ENCODE measurements around the gene CYP2E1.
"Not testable (repeated sequence)": the region's sequence is repeated elsewhere in the genome, so short reads cannot be mapped to it uniquely, and the experiment has no call there.

Gene CYP2E1

DNA sequence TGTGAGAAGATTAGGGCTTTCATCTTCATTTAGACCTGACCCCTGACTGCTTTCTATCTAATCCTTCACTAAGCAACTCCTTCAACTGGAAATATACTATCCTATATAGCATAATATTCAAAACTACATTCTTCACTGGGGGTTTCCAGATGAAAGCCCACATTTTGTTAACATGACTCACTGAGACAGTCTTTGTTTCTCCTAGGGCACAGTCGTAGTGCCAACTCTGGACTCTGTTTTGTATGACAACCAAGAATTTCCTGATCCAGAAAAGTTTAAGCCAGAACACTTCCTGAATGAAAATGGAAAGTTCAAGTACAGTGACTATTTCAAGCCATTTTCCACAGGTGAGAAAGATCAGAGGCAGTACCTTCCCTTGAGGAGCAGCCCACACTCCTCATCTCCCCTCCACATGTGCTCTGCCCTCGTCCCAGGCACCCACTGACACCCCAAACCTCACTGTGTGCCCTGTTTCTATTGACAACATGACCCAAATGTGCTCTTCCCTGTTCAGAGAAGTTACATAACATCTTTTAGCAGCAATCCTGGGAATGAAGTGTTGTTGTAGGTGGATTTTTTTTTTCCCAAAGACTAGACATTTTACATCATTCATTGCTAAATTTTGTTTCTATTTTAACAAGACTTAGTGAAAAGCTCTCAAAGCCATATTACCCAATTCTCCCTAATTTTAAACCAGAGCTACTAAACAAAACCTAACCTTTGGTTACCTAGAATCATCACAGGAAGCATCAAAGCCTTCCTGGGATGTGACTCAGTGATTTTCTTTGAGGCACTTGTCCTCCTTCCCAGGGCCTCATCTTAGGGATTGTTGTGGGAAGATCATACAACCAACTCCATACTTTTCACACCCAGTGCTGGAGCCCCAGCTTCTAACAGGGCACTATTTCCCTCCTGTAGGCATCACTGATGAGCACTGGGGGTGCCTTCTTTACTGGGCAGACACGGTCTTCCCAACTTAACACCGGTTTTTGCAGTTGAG is 10.7 kb downstream of the CYP2E1 start:
- H3K4me3 ChIP-seq (ENCODE audit: low read depth, low read length) = no peak overlapping the region
- TF ChIP-seq, protein P1, sequence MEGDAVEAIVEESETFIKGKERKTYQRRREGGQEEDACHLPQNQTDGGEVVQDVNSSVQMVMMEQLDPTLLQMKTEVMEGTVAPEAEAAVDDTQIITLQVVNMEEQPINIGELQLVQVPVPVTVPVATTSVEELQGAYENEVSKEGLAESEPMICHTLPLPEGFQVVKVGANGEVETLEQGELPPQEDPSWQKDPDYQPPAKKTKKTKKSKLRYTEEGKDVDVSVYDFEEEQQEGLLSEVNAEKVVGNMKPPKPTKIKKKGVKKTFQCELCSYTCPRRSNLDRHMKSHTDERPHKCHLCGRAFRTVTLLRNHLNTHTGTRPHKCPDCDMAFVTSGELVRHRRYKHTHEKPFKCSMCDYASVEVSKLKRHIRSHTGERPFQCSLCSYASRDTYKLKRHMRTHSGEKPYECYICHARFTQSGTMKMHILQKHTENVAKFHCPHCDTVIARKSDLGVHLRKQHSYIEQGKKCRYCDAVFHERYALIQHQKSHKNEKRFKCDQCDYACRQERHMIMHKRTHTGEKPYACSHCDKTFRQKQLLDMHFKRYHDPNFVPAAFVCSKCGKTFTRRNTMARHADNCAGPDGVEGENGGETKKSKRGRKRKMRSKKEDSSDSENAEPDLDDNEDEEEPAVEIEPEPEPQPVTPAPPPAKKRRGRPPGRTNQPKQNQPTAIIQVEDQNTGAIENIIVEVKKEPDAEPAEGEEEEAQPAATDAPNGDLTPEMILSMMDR (IDR thresholded peaks at IDR 0.05; ENCODE audit: insufficient read depth, low read depth, low read length, missing control alignments) = no peak
- no peak for DNase-seq (ENCODE audit: low read depth)

DNA sequence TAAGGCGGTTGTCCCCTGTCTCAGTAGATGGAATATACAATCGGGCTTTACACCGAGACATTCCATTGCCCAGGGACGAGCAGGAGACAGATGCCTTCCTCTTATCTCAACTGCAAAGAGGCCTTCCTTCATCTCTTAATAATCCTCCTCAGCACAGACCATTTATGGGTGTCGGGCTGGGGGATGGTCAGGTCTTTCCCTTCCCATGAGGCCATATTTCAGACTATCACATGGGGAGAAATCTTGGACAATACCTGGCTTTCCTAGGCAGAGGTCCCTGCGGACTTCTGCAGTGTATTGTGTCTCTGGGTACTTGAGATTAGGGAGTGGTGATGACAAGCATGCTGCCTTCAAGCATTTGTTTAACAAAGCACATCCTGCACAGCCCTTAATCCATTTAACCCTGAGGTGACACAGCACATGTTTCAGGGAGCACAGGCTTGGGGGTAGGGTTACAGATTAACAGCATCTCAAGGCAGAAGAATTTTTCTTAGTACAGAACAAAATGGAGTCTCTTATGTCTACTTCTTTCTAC is 14.3 kb downstream of the CYP2E1 start:
- not testable (repeated sequence) for DNase-seq (ENCODE audit: low read depth); H3K4me3 ChIP-seq (ENCODE audit: low read depth, low read length)

DNA sequence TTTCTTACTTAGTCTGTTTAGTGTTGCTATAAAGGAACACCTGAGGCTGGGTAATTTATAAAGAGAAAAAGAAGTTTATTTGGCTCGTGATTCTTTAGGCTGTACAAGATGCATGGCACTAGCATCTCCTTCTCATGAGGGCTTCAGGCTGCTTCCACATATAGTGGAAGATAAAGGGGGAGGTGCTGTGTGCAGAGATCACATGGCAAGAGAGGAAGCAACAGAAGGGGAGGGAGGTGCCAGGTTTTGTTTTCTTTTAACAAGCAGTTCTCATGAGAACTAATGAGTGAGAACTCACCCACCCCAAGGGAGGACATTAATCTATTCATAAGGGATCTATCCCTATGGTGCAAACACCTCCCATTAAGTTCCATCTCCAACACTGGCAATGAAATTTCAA is 17.3 kb downstream of the CYP2E1 start:
- no peak for DNase-seq (ENCODE audit: low read depth)
- TF ChIP-seq, protein P1 (IDR thresholded peaks at IDR 0.05; ENCODE audit: insufficient read depth, low read depth, low read length, missing control alignments) = no peak
- no peak overlapping the region for H3K4me3 ChIP-seq (ENCODE audit: low read depth, low read length)

GRCh38 chr10:133554600-133554999 is 27.4 kb downstream of the CYP2E1 start:
- no peak for DNase-seq (ENCODE audit: low read depth)
- H3K4me3 ChIP-seq (ENCODE audit: low read depth, low read length) = no peak overlapping the region
- TF ChIP-seq, protein P1 (IDR thresholded peaks at IDR 0.05; ENCODE audit: insufficient read depth, low read depth, low read length, missing control alignments) = no peak

GRCh38 chr10:133555521-133555920 is 28.4 kb downstream of the CYP2E1 start:
- no peak overlapping the region for H3K4me3 ChIP-seq (ENCODE audit: low read depth, low read length)
- no peak for DNase-seq (ENCODE audit: low read depth)
- TF ChIP-seq, protein P1 (IDR thresholded peaks at IDR 0.05; ENCODE audit: insufficient read depth, low read depth, low read length, missing control alignments) = no peak

GRCh38 chr10:133557381-133557780 is 30.2 kb downstream of the CYP2E1 start:
- TF ChIP-seq, protein P1 (IDR thresholded peaks at IDR 0.05; ENCODE audit: insufficient read depth, low read depth, low read length, missing control alignments) = no peak
- DNase-seq (ENCODE audit: low read depth) = no peak
- H3K4me3 ChIP-seq (ENCODE audit: low read depth, low read length) = no peak overlapping the region

DNA sequence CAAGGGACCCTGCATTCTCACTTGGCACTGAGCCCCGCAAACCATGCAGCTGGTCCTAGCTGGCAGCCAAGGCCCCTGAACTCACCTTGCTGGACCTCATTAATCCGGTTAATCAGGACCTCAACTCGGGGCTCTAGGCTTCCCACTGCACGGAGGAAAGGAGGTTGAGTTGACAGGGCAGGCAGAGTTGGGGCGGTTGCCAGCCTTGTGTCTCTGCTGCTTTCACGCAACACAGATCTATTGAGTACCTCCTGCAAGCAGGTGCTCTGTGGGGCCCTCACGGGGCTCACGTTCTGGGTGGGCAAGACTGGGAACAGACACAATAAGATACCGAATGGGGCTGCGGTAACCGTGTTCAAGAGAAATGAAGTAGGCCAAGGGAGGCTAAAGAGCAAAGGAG is 32.1 kb downstream of the CYP2E1 start:
- H3K4me3 ChIP-seq (ENCODE audit: low read depth, low read length) = no peak overlapping the region
- TF ChIP-seq, protein P1 (IDR thresholded peaks at IDR 0.05; ENCODE audit: insufficient read depth, low read depth, low read length, missing control alignments) = no peak
- DNase-seq (ENCODE audit: low read depth) = no peak

All from GM12865 (cell line).